PC-3 (cell line): Measurements from ENCODE around the gene LRRC8E.

Experiments
- EZH2 ChIP-seq: fragments of 300-600 bp; sonication (generic); IDR thresholded peaks from one replicate; pipeline ENCODE4 v1.6.1; 2017; ENCODE audit warnings: antibody characterized with exemption, mild to moderate bottlenecking, low read length; ENCODE audit not compliant: unreplicated experiment
- EZH2phosphoT487 ChIP-seq: fragments of 300-600 bp; sonication (generic); IDR thresholded peaks from 2 replicates; pipeline ENCODE4 v1.6.1; 2018; ENCODE audit warnings: mild to moderate bottlenecking, antibody characterized with exemption, low read length, borderline replicate concordance
- TF ChIP-seq, protein P1 (sequence below): fragments of 300-600 bp; sonication (generic); conservative IDR thresholded peaks from 2 replicates; pipeline ENCODE4 v1.5.1; 2017; ENCODE audit warnings: antibody characterized with exemption, low read depth, mild to moderate bottlenecking, low read length

DNA sequence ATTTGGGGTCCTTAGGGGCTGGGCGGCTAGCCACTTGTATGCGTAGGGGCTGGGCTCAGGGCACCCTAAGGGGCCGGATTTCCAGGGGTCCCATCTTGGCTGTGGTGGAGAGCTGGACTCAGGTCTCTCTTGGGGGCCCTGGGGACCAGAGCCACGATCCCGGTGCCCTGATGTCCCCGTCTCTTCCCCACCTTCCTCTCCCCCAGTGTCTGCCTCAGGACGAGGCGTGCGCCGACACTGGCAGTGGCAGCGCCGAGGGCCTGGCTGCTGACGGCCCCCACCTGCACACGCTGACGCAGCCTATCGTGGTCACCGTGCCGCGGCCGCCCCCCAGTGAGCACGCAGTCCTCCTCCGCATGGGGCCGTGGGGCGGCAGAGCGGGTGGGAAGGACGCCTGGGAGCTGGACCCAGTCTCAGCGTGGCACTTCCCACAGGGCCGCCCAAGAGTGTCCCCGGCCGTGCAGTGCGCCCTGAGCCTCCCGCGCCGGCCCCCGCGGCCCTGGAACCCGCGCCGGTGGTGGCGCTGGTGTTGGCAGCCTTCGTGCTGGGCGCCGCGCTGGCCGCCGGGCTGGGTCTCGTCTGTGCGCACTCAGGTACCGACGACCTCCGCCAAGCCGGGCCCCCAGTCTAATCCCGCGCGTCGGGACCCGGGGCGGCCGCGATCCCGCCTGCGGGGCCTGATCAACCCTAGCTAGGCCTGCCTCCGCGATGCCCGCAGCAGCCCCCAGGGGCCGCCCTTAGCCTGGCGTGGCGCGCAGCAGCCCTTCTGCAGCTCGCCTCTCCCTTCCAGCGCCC is 29.2 kb downstream of the LRRC8E start:
- no peak for TF ChIP-seq EZH2
- TF ChIP-seq, protein P1, sequence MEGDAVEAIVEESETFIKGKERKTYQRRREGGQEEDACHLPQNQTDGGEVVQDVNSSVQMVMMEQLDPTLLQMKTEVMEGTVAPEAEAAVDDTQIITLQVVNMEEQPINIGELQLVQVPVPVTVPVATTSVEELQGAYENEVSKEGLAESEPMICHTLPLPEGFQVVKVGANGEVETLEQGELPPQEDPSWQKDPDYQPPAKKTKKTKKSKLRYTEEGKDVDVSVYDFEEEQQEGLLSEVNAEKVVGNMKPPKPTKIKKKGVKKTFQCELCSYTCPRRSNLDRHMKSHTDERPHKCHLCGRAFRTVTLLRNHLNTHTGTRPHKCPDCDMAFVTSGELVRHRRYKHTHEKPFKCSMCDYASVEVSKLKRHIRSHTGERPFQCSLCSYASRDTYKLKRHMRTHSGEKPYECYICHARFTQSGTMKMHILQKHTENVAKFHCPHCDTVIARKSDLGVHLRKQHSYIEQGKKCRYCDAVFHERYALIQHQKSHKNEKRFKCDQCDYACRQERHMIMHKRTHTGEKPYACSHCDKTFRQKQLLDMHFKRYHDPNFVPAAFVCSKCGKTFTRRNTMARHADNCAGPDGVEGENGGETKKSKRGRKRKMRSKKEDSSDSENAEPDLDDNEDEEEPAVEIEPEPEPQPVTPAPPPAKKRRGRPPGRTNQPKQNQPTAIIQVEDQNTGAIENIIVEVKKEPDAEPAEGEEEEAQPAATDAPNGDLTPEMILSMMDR, result peak; percentile 76
- no peak for TF ChIP-seq EZH2phosphoT487
